ENCODE measurements around the gene RNU6-9.
A peak's percentile ranks its signal among the peaks of the same experiment; 100 is the strongest.

The RNU6-9 gene

DNA sequence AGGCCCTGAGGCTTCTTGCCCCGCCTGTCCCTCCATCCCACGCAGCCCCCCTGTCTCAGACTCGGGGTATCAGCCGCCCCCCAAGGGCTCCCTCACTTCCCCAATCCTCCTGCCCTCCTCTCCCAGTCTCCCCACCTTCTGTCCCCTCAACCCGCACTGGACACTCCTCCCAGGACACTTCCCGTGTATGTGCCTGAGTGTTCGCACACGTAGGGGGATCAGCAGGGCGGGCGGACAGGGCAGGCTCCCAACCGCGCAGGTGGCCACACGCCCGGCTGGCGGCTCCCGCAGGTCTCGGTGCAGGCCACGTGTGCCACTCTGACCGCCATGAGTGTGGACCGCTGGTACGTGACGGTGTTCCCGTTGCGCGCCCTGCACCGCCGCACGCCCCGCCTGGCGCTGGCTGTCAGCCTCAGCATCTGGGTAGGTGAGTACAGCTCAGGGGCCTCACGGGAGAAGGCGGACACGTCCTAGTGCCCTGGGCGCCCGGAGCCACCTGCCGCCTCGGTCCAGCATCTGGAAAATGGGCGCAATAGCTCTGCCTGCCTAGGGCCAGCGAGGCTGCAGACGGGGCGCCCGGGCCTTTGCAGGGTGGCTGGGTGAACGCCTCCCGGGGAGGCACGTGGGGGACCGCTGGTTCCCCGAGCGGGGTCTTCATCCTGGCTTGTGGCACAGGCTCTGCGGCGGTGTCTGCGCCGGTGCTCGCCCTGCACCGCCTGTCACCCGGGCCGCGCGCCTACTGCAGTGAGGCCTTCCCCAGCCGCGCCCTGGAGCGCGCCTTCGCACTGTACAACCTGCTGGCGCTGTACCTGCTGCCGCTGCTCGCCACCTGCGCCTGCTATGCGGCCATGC, 26.1 kb downstream of the RNU6-9 start:
- no peak for DNase-seq (ENCODE audit: low spot score)

DNA sequence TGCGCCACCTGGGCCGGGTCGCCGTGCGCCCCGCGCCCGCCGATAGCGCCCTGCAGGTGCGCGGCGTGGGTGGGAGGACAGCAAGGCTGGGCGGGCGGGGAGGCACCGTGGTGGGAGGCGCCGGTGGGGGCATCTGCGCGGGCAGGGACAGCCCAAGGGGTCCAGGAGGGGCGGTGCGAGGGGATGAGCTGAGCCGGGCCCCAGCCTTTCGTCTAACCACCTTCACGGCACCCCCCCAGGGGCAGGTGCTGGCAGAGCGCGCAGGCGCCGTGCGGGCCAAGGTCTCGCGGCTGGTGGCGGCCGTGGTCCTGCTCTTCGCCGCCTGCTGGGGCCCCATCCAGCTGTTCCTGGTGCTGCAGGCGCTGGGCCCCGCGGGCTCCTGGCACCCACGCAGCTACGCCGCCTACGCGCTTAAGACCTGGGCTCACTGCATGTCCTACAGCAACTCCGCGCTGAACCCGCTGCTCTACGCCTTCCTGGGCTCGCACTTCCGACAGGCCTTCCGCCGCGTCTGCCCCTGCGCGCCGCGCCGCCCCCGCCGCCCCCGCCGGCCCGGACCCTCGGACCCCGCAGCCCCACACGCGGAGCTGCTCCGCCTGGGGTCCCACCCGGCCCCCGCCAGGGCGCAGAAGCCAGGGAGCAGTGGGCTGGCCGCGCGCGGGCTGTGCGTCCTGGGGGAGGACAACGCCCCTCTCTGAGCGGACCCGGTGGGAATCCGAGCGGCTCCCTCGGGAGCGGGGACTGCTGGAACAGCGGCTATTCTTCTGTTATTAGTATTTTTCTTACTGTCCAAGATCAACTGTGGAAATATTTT, 27.0 kb downstream of the RNU6-9 start:
- DNase-seq (ENCODE audit: low spot score): no peak

DNA sequence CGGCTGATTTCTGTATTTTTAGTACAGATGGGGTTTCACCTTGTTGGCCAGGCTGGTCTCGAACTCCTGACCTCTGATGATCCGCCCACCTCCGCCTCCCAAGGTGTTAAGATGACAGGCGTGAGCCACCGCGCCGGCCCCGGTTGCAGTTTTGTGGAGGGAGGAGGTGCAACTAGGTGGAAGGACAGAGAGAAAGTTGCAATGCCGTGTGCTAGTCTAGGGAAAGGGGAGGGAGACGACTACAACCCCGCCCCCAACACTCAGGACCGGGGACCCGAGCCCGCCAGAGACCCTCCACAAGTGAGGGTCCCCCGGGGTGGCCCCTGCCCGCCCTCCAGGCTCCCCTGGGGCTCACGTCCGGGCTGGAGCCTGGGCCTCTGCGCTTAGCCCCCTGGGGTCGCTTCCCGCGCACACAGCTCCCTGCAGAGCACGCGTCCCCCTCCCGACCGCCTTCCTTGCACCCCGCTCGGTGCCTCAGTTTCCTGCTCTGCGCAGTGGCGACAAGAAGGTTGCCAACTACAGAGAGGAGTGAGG, 31.3 kb downstream of the RNU6-9 start:
- peak; percentile 61 for DNase-seq (ENCODE audit: low spot score)

DNA sequence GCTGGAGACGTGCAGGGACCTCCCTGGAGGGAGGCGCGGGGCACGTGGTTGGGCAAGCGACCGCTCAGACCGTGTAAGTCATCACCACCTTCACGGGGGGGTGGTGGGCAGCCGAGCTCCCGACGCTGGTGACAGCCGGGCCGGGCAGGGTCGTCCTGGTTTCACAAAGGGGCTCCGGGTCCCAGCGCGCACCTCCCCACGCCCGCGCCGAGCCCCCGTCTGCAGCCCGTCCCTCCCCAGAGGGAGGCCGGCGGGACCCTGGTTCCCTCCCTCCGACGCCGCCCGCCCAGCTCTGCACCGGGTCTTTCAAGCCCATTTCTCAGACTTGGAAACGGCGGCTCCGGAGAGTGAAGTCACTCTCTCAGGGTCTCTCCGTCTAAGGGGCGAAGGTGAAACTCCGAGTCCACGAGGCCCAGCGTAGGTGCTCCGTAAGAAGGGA, 31.8 kb downstream of the RNU6-9 start:
- DNase-seq (ENCODE audit: low spot score): peak; percentile 79

DNA sequence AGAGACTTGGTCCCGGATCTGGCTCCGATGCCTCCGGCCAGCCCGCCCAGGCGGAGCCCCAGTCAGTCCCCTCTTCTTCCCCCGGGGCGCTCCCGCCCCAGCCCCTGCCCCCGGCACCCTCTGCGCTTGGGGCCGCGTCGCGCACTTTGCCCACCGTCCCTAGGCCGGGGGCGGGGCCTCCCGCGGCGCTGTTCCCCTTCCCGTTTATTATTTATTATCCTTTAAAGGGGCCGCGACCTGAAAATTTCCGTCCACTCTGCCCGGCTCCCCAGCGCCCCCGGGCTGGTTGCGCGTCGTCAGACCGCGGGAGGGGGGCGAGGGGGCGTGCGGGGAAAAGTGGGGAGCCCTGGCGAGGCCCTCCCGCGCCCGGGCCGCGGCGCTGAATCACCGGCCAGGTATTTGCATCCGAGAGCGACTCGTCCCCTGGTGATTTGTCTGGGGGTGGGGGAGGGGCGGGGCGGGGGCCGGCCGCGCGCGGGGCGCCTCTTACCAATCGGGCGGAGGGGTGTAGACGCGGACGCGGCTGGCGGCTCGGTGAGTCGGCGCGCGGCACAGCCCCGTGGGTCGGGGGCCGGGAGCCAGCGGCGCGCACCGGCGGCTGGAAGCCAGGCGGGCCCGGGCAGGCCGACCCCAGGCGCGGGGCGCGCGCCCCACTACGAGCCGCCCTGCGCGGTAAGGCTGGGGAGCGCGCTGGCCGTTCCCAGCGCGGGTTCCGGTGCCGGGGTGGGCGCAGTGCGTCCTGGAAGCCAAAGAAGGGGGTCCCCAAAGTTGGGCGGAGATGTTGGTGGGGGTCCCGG, 32.4 kb downstream of the RNU6-9 start, which contains the start of gene ARID3A:
Gene ARID3A (plus strand): TSS at position 510 of the 797 bp plus-strand sequence. CDS start 3,494 bp downstream, outside the sequence.
- DNase-seq (ENCODE audit: low spot score): peak; percentile 86

DNA sequence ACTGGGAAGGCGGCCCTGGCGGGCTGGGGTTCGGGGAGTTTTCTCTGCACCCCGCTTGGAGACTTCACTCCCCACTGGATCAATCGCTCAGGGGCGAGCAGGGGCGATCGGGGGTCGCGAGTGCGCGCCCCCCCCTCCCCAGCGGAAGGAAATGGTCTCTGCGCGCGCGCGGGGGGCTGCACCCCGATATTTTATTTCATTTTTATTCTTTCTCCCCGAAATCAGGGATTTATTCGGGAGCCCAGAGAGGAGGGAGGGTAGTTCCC, 33.0 kb downstream of the RNU6-9 start:
- no peak for DNase-seq (ENCODE audit: low spot score)

DNA sequence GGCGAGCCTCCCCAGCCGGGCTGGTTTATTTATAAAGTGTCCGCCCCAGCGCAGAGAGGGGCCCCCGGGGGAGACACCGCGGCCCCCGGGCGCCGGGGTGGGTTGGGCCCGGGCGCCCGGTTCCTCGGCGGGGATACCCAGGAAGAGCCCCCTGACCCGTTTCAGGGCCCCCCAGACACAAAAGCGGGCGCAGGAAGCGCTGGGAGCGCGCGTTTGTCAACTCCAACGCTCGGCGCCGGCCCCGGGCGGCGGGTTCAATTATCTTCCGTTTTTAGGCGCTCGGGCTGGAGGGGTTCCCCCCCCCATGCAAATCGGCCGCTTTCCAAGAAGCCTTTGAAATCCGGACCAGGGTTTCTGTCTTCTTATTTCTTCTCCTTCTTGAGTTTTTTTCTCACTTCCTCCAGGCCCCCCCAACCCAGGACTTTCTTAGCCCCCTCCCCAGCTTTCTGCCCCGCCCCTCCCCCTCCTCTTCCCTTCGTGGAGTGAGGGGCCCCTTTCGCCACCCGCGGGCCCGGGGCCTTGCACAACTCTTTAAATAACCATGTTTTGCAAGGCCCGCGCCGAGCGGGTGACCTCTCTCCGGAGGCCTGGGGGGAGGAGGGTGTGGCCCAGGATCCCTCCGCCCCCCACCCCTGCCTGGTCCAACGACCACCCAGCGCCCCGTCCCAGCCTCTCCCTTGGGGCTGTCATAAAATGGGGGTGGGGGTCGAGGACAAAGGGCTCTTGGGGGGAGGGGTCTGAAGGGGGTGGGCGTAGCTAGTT, 33.5 kb downstream of the RNU6-9 start:
- DNase-seq (ENCODE audit: low spot score): peak; percentile 76

DNA sequence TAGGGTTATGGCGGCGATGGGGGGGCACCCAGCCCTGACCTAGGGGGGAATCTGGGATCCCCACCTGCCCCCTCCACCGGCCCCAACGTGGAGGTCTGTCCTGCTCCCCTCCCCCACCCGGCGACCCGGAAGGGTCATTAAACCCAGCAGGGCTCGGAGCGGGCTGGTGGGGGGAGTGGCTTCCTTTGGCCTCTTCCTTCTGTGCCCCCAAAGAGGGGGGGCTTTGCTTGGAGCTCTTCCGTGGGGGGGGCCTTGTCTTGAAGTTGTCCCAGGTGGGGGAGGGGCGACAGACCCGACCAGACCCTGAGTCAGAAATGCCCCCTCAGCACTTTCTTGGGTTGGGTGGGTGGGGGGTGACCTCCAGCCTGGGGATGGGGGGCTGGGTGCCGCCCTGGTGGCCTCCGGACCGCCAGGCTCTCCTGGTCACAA, 34.1 kb downstream of the RNU6-9 start:
- peak; percentile 59 for DNase-seq (ENCODE audit: low spot score)

DNA sequence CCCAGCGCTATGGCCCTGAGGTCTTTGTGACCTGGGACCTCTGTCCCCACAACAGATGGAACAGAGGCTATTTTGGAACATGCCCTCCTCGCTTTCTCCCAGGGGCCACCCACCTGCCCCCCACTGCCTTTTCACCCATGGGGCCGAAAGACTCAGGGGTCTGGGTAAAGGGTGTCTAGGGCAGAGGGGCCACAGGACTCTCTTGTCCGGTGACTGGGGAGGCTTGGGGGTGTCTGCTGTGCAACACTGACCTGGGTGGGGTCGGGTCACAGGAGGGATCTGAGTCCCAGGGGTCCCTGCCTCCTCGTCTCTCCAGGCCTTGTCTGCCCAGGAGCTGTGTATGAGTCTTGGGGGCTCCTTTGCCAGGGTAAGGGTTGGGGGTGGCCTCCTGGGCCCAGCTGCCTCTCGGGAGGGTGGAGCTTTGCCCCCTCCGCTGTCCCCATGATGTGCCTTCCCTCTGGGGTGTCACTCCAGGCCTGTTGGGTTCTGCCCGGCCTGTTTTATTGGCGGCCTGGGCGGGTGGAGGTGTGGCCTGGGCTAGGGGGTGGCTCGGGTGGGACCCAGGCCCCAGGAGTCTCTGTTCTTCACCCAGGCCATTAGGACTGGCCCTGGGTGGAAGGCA, 34.6 kb downstream of the RNU6-9 start:
- DNase-seq (ENCODE audit: low spot score): peak; percentile 63

DNA sequence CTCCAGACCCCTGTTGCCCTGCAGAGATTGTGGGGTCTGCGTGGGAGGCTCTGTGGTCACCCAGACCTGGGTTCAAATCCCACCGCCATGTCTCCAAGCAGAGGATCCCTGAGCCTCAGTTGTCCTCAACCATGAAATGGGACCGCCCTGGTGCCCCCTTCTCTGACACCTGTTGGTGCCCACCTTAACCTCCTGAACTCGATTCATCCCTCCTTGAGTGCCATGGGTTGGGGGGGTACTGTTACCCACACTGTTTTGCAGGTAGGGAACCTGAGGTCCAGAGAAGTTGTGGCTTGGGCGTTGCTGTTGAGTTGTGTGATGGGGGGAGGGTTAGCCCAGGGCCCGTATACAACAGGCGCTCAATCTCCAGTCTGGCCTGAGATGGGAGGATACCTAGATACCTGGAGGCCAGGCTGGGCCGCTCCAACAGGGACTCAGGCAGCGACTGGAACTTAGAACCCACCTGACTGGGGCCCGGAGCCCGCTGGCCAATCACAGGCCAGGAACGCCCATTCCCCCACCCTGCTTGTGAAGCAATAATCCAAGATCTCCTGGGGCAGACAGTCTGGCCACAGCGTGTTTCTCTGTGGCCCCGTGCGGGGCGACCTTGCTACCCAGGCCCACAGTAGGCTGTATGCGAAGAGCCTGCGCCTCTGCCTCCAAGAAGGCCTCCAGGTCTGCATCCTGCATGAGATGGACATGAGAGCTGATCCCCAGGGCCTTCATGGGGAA, 35.4 kb downstream of the RNU6-9 start:
- peak; percentile 94 for DNase-seq (ENCODE audit: low spot score)

DNA sequence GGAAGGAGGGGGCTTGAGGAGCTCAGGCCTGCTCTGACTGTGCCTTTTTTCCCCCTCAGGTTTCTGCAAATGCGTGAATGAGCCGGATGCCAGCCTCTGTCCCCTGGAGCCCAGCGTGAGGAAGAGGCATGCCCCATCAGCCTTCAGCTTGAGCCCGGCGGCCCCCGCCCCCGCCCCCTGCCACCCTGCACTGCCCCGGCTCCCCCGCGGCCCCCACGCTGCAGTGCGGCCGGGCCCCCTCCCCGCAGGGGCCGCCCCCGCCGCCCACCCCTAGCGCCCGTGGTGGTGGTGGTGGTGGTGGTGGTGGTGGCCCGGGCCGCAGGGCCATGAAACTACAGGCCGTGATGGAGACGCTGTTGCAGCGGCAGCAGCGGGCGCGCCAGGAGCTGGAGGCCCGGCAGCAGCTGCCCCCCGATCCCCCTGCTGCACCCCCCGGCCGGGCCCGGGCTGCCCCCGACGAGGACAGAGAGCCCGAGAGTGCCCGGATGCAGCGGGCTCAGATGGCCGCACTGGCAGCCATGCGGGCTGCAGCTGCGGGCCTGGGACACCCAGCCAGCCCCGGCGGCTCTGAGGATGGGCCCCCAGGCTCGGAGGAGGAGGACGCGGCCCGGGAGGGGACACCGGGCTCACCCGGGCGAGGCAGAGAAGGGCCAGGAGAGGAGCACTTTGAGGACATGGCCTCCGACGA, 36.1 kb downstream of the RNU6-9 start:
- no peak for DNase-seq (ENCODE audit: low spot score)

DNA sequence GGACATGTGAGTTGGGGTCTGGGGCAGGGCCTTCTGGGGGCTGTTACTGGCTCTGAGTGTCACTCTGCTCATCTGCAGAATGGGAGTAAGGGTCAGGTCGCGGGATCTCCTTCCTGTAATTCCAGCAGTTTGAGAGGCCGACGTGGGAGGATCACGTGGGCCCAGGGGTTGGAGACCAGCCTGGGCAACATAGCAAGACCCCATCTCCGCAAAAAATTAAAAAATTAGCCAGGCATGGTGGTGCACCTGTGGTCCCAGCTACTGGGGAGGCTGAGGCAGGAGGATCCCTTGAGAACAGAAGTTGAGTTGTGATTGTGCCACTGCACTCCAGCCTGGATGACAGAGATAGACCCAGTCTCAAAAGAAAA, 36.6 kb downstream of the RNU6-9 start:
- no peak for DNase-seq (ENCODE audit: low spot score)

DNA sequence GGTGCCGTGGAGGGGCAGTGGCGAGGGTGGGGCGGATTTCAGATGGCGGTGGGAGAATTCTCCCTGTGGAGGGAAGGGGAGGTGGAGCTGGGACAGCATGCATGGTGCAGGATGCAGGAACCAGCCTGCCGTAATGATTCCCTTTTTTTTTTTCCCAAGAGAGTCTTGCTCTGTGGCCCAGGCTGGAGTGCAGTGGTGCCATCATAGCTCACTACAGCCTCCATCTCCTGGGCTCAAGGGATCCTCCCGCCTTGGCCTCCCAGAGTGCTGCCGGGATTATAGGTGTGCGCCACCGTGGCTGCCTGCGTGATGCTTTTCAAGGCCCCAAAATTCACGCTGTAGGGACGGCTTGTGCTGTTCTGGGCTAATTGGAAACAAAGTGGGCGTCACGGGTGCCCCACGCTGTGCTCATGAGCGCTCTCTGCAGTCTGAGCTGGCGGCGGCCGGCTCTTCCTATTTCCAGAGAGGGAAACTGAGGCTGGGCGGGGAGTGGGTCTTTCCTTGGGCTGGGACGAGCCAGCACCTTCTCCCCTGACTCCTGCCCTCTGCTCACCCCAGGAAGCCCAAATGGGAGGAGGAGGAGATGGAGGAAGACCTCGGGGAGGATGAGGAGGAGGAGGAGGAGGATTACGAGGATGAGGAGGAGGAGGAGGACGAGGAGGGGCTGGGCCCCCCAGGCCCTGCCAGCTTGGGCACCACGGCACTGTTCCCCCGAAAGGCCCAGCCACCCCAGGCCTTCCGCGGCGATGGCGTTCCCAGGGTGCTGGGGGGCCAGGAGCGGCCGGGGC, 38.8 kb downstream of the RNU6-9 start:
- no peak for DNase-seq (ENCODE audit: low spot score)

DNA sequence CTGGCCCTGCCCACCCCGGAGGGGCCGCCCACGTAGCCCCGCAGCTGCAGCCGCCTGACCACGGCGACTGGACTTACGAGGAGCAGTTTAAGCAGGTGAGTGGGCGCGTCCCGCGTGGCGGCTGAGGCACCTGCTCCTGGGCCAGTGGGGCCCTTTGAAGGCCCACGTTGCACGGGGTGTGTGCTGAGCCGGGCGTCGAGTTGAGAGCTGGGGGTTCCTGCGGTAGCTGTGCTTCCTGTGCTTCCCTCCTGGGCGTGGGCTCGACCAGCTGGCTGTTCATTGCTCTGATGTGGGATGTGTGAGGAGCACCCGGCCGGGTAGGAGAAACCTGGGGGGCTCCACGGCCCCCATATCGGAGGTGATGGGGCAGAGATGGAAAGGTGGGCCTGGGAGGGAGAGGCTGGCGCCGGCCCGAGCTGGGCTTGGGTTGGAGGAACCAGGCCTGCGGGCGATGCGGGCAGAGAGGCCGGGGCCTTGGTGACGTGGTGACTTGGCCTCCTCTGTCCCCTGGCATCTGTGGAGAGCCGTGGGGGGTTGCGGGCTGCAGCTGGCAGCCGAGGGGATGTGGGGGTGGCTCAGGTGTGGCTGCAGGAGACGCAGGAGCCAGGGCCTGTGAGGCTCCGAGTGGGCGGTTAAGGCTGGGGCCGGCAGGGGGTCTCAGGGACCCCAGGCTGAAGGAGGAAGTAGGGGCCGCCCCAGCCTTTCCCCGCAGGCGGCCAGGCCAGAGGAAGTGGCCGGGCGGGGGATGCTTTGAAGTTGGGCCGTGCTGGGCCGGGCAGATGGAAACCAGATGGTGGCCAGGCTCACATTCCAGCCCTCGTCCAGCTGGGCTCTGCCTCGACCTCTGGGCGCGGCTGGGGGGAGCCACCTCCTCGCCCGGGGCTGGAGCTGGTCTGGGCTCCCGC, 39.6 kb downstream of the RNU6-9 start:
- no peak for DNase-seq (ENCODE audit: low spot score)

DNA sequence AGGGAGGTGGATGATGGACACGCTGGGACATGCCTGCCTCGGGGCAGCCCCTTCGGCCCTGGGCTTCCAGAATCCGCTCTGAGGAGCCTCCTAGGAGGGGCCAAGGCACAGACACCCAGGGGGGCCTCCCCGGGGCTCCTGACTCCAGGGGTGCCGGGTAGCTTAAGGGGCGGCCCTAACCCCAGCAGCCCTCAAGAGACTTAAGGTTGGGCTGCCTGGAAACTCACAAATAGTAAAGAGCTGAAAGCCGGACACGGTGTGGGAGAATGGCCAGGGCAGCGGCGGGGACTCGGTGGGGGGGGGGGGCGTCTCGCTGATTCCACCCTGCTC, 40.2 kb downstream of the RNU6-9 start:
- DNase-seq (ENCODE audit: low spot score): no peak

DNA sequence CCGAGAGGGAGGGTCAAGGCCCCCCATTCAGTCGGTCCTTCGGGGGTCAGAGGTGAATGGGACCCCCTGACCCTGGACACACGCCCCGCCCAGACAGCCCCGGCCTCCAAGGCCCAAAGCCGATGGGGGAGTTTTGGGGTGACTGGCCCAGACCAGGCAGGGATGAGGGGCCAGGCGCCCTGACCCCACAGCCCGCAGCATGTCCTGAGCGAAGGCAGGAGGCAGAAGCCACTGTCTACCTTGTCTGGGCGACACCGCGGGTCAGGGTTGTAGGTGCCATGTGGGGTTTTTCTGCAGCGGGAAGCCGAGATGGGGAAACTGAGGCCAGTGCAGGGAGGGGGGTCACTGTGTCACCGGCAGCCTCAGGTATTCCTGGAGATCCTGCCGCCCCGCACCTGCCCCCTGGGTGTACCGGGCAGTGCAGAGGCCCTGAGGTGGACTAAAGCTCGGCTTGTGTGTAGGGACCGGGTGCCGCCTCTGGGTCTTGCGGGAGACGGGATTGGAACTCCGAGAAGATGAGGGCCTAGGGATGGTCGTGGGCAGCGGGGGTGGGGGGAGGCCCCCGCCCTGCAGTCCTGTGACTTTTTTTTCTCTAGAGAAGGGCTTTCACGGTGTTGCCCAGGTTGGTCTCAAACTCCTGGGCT, 41.0 kb downstream of the RNU6-9 start:
- DNase-seq (ENCODE audit: low spot score): no peak

DNA sequence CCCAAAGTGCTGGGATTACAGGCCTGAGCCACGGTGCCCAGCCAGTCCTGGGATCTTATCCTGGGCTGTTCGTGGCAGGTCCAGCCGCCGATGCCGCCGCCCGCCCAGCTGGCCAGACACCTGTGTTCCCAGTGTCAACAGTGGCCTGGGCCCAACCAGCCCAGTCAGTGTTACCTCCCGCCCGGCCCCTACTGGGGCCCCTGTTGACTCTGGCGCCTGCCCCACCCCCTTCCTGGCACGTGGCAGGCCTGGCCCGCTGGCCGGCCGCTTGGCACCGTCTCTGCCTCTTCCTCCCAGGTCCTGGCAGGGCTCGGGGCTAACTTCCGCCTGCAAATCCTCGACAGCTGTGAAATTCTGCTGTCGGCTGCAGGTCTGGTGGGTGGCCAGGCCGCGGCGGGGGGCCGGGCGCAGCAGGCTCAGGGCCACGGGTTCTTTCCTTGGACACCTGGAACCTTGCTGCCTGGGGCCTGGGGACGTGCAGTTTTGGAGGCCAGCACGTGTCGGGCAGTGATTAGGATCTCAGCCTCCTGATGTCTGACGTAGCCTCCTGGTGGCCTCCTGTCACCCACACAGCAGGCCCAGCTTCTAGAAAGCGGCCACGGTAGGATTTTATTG, 41.7 kb downstream of the RNU6-9 start:
- DNase-seq (ENCODE audit: low spot score): no peak
